Tibial nerve (tissue), 4 donors: Measurements from ENCODE around the gene NCDN.
"Not testable (repeated sequence)": the region's sequence is repeated elsewhere in the genome, so short reads cannot be mapped to it uniquely, and the experiment has no call there.

ENCODE experiments used
- CTCF ChIP-seq, 5 experiments: fragments of 200-600 bp in 3 of 5; fragments of 450-650 bp in 2 of 5; sonication (generic) in 3 of 5; IDR thresholded peaks; one replicate each; pipeline ENCODE4 v1.5.1; 2016 to 2019; ENCODE audit warnings: antibody characterized with exemption in 5 of 5, mild to moderate bottlenecking in 3 of 5, moderate library complexity in 2 of 5
- EP300 ChIP-seq, 2 donors: sonication (generic); formaldehyde crosslinking; IDR thresholded peaks; one replicate each; pipeline ENCODE4 v1.6.1; 2017; ENCODE audit warnings: antibody characterized with exemption in 2 of 2, mild to moderate bottlenecking in 1 of 2
- POLR2A ChIP-seq, 2 donors: fragments of 450-650 bp; IDR thresholded peaks; one replicate each; pipeline ENCODE4 v1.6.1; 2017; ENCODE audit warnings: antibody characterized with exemption in 2 of 2, mild to moderate bottlenecking in 2 of 2, moderate library complexity in 2 of 2

GRCh38 chr1:35581621-35582020, 24.0 kb downstream of the NCDN start:
- not testable (repeated sequence) for TF ChIP-seq CTCF, EP300, POLR2A (IDR thresholded peaks at IDR 0.05)
